K562 (cell line): ENCODE measurements around the gene ZFYVE28. TPM values are rescaled to one million over a fixed set of nuclear protein-coding genes. Genes with fewer than 3 reads are reported as not detected.

Source experiments
- CBFA2T2 ChIP-seq: fragments of 450-650 bp; conservative IDR thresholded peaks from 2 replicates; pipeline ENCODE4 v1.6.1; 2017; ENCODE audit warnings: mild to moderate bottlenecking
- CBX8 ChIP-seq: fragments of 200-600 bp; sonication (generic); IDR thresholded peaks from 2 replicates; pipeline ENCODE4 v1.6.1; 2012; ENCODE audit warnings: borderline replicate concordance, mixed run types, low read depth, mild to moderate bottlenecking, moderate library complexity, mixed read lengths, low read length, control low read depth, inconsistent platforms; ENCODE audit not compliant: poor library complexity, severe bottlenecking; ENCODE audit errors: extremely low read depth
- E2F8 ChIP-seq: fragments of 450-650 bp; IDR thresholded peaks from 2 replicates; pipeline ENCODE4 v1.7.1; 2018; ENCODE audit warnings: mild to moderate bottlenecking, low read depth; ENCODE audit not compliant: partially characterized antibody
- EGR1 ChIP-seq: fragments of 450-650 bp; conservative IDR thresholded peaks from 2 replicates; pipeline ENCODE4 v1.6.1; 2017; ENCODE audit warnings: mild to moderate bottlenecking
- EWSR1 ChIP-seq: fragments of 450-650 bp; IDR thresholded peaks from 2 replicates; pipeline ENCODE4 v1.6.1; 2018; ENCODE audit warnings: borderline replicate concordance, mild to moderate bottlenecking, low read depth, moderate library complexity; ENCODE audit not compliant: partially characterized antibody
- FOXP1 ChIP-seq: sonication (generic); formaldehyde crosslinking; IDR thresholded peaks from 2 replicates; pipeline ENCODE4 v1.8.0; 2022; ENCODE audit warnings: mild to moderate bottlenecking, missing genetic modification reagents
- IRF9 ChIP-seq: fragments of 450-650 bp; IDR thresholded peaks from 2 replicates; pipeline ENCODE4 v1.6.1; 2016; ENCODE audit warnings: missing biosample characterization, missing genetic modification characterization
- JUN ChIP-seq, 2 experiments: sonication (generic) in 1 of 2; formaldehyde crosslinking in 1 of 2; IDR thresholded peaks; 2 replicates each; pipeline versions ENCODE4 v1.6.1 to v1.8.0; 2012 to 2022; ENCODE audit warnings: borderline replicate concordance in 2 of 2, mild to moderate bottlenecking in 2 of 2, improper control_type of control experiment in 1 of 2, low read depth in 1 of 2, low read length in 1 of 2, missing genetic modification reagents in 1 of 2
- KDM1A ChIP-seq, 2 experiments: fragments of 450-650 bp; IDR thresholded peaks; 2 replicates each; pipeline ENCODE4 v1.6.1; 2016; ENCODE audit warnings: mild to moderate bottlenecking in 2 of 2
- KDM5B ChIP-seq: fragments of 200-600 bp; sonication (generic); IDR thresholded peaks from 2 replicates; pipeline ENCODE4 v1.6.1; 2012; ENCODE audit warnings: low read depth, mild to moderate bottlenecking, moderate library complexity, low read length, control low read depth, inconsistent platforms; ENCODE audit not compliant: insufficient replicate concordance
- KLF13 ChIP-seq: fragments of 450-650 bp; IDR thresholded peaks from 2 replicates; pipeline ENCODE4 v1.6.1; 2016; ENCODE audit warnings: missing genetic modification characterization, low read depth, mild to moderate bottlenecking, missing compliant biosample characterization, moderate library complexity, borderline replicate concordance
- KLF16 ChIP-seq: IDR thresholded peaks from 2 replicates; pipeline ENCODE4 v1.6.1; 2016; ENCODE audit warnings: antibody characterized with exemption
- MYNN ChIP-seq, 2 experiments: sonication (generic); formaldehyde crosslinking in 1 of 2; IDR thresholded peaks; 2 replicates each; pipeline versions ENCODE4 v1.5.0 to v1.6.1; 2016 to 2020; ENCODE audit warnings: antibody characterized with exemption in 1 of 2, missing genetic modification reagents in 1 of 2
- NR0B1 ChIP-seq: fragments of 450-650 bp; IDR thresholded peaks from one replicate; pipeline ENCODE4 v1.6.1; 2018; ENCODE audit warnings: mild to moderate bottlenecking, moderate library complexity; ENCODE audit not compliant: partially characterized antibody
- PHTF2 ChIP-seq: fragments of 250-450 bp; sonication (Bioruptor Pico); IDR thresholded peaks from 2 replicates; pipeline ENCODE4 v1.5.0; 2021; ENCODE audit warnings: mild to moderate bottlenecking
- RAD21 ChIP-seq, 2 experiments: fragments of 250-450 bp in 1 of 2; fragments of 450-650 bp in 1 of 2; sonication (Bioruptor Pico) in 1 of 2; formaldehyde crosslinking in 1 of 2; IDR thresholded peaks in 1 of 2; conservative IDR thresholded peaks in 1 of 2; 2 replicates each; pipeline versions ENCODE4 v1.4.0 to v1.8.0; 2020 to 2022; ENCODE audit warnings: mild to moderate bottlenecking in 2 of 2, moderate library complexity in 1 of 2
- RBFOX2 ChIP-seq: fragments of 200-400 bp; formaldehyde crosslinking; IDR thresholded peaks from 2 replicates; pipeline ENCODE4 v1.6.1; 2017; ENCODE audit warnings: low read depth, mild to moderate bottlenecking, low read length, moderate library complexity
- TCF3 ChIP-seq: sonication (generic); formaldehyde crosslinking; IDR thresholded peaks from 2 replicates; pipeline ENCODE4 v1.4.0; 2020; ENCODE audit warnings: mild to moderate bottlenecking, missing genetic modification reagents
- TRIM25 ChIP-seq: fragments of 450-650 bp; IDR thresholded peaks from 2 replicates; pipeline ENCODE4 v1.7.0; 2016; ENCODE audit warnings: borderline replicate concordance
- ZNF24 ChIP-seq: fragments of 450-650 bp; IDR thresholded peaks from 2 replicates; pipeline ENCODE4 v1.6.1; 2016
- ZNF766 ChIP-seq: fragments of 200-800 bp; sonication (Bioruptor generic); conservative IDR thresholded peaks from 2 replicates; pipeline ENCODE4 v1.6.1; 2016; ENCODE audit warnings: missing genetic modification characterization, missing compliant biosample characterization
- polyA plus RNA-seq, 8 experiments: library from polyadenylated mRNA; depleted of rRNA in 4 of 8; stranded (reverse) in 5 of 8; unstranded in 3 of 8; fragments of >200 nt; fragmentation: Nextera tagmentation in 2 of 8; fragmentation: Illumina TruSeq in 1 of 8; extraction: Ambion mirVana in 2 of 8; extraction: Trizol in 1 of 8; gene quantifications; 2 replicates each; pipeline versions ENCODE4 v1.2.1 to v1.2.3, GENCODE V29; 2011 to 2014; ENCODE audit warnings: inconsistent platforms in 1 of 8, missing spikeins in 1 of 8
- total RNA-seq, 7 experiments: library from RNA; depleted of rRNA in 6 of 7; stranded (reverse); fragments of >200 nt in 6 of 7; fragmentation: Illumina TruSeq in 2 of 7; extraction: Trizol in 2 of 7; gene quantifications; 2 replicates each; pipeline versions ENCODE4 v1.2.1 to v1.2.3, GENCODE V29; 2011 to 2021; ENCODE audit warnings: low replicate concordance in 1 of 7

Gene ZFYVE28
- total and polyA plus RNA-seq, 9 of the 15 experiments (the other 6 are each of a cell fraction or from before 2014, with no cell fraction given): 1.3 to 24.8 (median 8.9) TPM

- TF ChIP-seq NR0B1 (no peak), KDM5B (no peak), E2F8 (no peak), MYNN (IDR thresholded peaks at IDR 0.05) (no peak), MYNN (CRISPR knock-in tag; IDR thresholded peaks at IDR 0.05) (no peak), CBX8 (no peak), EWSR1 (no peak), EGR1 (peak; percentile 53; the same call in 1 of the 2 replicates), CBFA2T2 (peak; percentile 55), JUN (IDR thresholded peaks at IDR 0.05; ENCODE audit: borderline replicate concordance, low read depth, low read length) (no peak), JUN (CRISPR knock-in tag; IDR thresholded peaks at IDR 0.05; ENCODE audit: borderline replicate concordance) (no peak), RBFOX2 (0 out of 2 replicates have a peak, but pooled peaks have one; percentile 38), ZNF24 (no peak), IRF9 (no peak), ZNF766 (no peak), RAD21 (CRISPR knock-in tag; conservative IDR thresholded peaks at IDR 0.05 in 1 of 2, IDR thresholded peaks at IDR 0.05 in 1 of 2) (no peak), TCF3 (CRISPR knock-in tag) (peak; percentile 79), KLF13 (tag) (no peak), TRIM25 (no peak), KDM1A (IDR thresholded peaks at IDR 0.05) (no peak), PHTF2 (CRISPR knock-in tag) (no peak), FOXP1 (no peak), KLF16 (peak; percentile 39; the same call in 1 of the 2 replicates)
Observed at GRCh38 chr4:2267320-2267811, 151.1 kb downstream of the ZFYVE28 start (continued).
